ENCODE data around the gene DSC1. TPM values are rescaled to one million over a fixed set of nuclear protein-coding genes. Genes with fewer than 3 reads are reported as not detected.

The DSC1 gene
- total and polyA plus RNA-seq, 2 of the 13 experiments (the other 11 are each of a cell fraction or from before 2014, with no cell fraction given) = not detected

GRCh38 chr18:31101183-31102024 is 61.3 kb downstream of the DSC1 start:
- intact Hi-C loops (cut with micrococcal nuclease; ENCODE audit: unreplicated experiment) = loop anchor here (1.0 to 10.0 kb wide), 6 partner anchors 57 to 411 kb away; partner anchors contain the start of genes DSC3 and DSG2
- peak; percentile 26 for FAIRE-seq
- Histone ChIP-seq H3K9me3 (ENCODE audit: low read length) (no peaks in the 10 kb centered on the region), H3K4me3 (replicated peaks in 1 of 3; ENCODE audit: insufficient read depth in 1 of 3, low read depth in 2 of 3, low read length in 3 of 3) (peak overlapping the region; percentile 79 to 90 (median 90)), H3K79me2 (ENCODE audit: insufficient read depth, low read length) (peaks cover 42% of the 10 kb centered on the region), H3K4me1 (ENCODE audit: insufficient read depth, low read length) (peaks cover 31% of the 10 kb centered on the region), H2AFZ (ENCODE audit: low read length) (no peak overlapping the region), H4K20me1 (ENCODE audit: insufficient read depth, low read length) (no peaks in the 10 kb centered on the region), H3K36me3 (replicated peaks in 1 of 2; ENCODE audit: control insufficient read depth in 1 of 2, insufficient read depth in 2 of 2, low read length in 2 of 2) (no peaks in the 10 kb centered on the region), H3K27ac (ENCODE audit: extremely low read length, insufficient read depth, low read length) (peak overlapping the region; percentile 97), H3K4me2 (ENCODE audit: low read depth, low read length) (peak overlapping the region; percentile 76), H3K27me3 (ENCODE audit: control insufficient read depth in 1 of 2, insufficient read depth in 2 of 2, low read length in 2 of 2) (no peaks in the 10 kb centered on the region; a peak in 1 of 5 replicates), H3K9ac (ENCODE audit: insufficient read depth, low read depth, low read length) (peak overlapping the region; percentile 90)
- in situ Hi-C loops (cut with HindIII; ENCODE audit: extremely low pct_ligation_motif_present, low pct_unique_long_range_greater_than_20kb) = loop anchor here (5.0 kb wide), 1 partner anchor 141 kb away; no protein-coding TSS in a partner anchor
- DNase-seq (ENCODE audit: low spot score) = peak; percentile 37
- peak; percentile 89 for ATAC-seq
- under 1% methylated on average over 33 of the region's 72 CpGs for WGBS (ENCODE audit: low lambda C conversion rate)
- no TSS peak for BruUV-seq (replicated peaks)
- ChIA-PET CTCF (ENCODE audit: low intra/inter-chr PET ratio, low total read pairs) (interaction anchor here (1.1 kb wide), 1 partner anchor 140 kb away, joined by 3 read pairs; no protein-coding TSS in a partner anchor), POLR2A (interaction anchor here (0.6 to 4.9 kb wide), 10 partner anchors 50 to 491 kb away, joined by 3 to 50 read pairs (median 4); partner anchors contain the start of gene TTR)
- no peak for TF ChIP-seq SP140L (CRISPR knock-in tag; IDR thresholded peaks at IDR 0.05; ENCODE audit: borderline replicate concordance)
- TF ChIP-seq EHMT2 (IDR thresholded peaks at IDR 0.05; ENCODE audit: borderline replicate concordance, low read depth, low read length) = no peak
- TF ChIP-seq ZNF768 (CRISPR knock-in tag; IDR thresholded peaks at IDR 0.05) = peak; percentile 37; the same call in 1 of the 2 replicates
- TF ChIP-seq ZNF891 (CRISPR knock-in tag; IDR thresholded peaks at IDR 0.05) = no peak
- TF ChIP-seq ZNF607 (CRISPR knock-in tag; IDR thresholded peaks at IDR 0.05; ENCODE audit: borderline replicate concordance) = no peak; the same call in 1 of the 2 replicates
- TF ChIP-seq IKZF4 (CRISPR knock-in tag; IDR thresholded peaks at IDR 0.05; ENCODE audit: borderline replicate concordance, low read depth, not compliant biosample characterization) = no peak
- TF ChIP-seq ZNF451 (CRISPR knock-in tag; IDR thresholded peaks at IDR 0.05) = no peak
- TF ChIP-seq TCF12 (IDR thresholded peaks at IDR 0.05) = no peak
- peak; percentile 52 for TF ChIP-seq TCF12 (CRISPR knock-in tag; IDR thresholded peaks at IDR 0.05)
- TF ChIP-seq ZNF224 (CRISPR knock-in tag; IDR thresholded peaks at IDR 0.05) = no peak
- no peak for TF ChIP-seq ZFP62 (CRISPR knock-in tag; IDR thresholded peaks at IDR 0.05)
- TF ChIP-seq ZNF326 (CRISPR knock-in tag; IDR thresholded peaks at IDR 0.05; ENCODE audit: borderline replicate concordance) = no peak
- TF ChIP-seq PLSCR1 (CRISPR knock-in tag; IDR thresholded peaks at IDR 0.05; ENCODE audit: borderline replicate concordance) = no peak
- TF ChIP-seq SNAPC5 (CRISPR knock-in tag; IDR thresholded peaks at IDR 0.05; ENCODE audit: borderline replicate concordance) = no peak
- TF ChIP-seq ZFYVE20 (CRISPR knock-in tag; IDR thresholded peaks at IDR 0.05; ENCODE audit: borderline replicate concordance, low read depth) = no peak
- peak; percentile 41; the same call in 1 of the 2 replicates for TF ChIP-seq GFI1 (CRISPR knock-in tag; IDR thresholded peaks at IDR 0.05; ENCODE audit: borderline replicate concordance)
- TF ChIP-seq RNF2 (conservative IDR thresholded peaks at IDR 0.05; ENCODE audit: low read depth) = no peak
- no peak for TF ChIP-seq TRAFD1 (CRISPR knock-in tag; IDR thresholded peaks at IDR 0.05; ENCODE audit: borderline replicate concordance)
- no peak for TF ChIP-seq RFX3 (CRISPR knock-in tag; IDR thresholded peaks at IDR 0.05)
- peak; percentile 68 for TF ChIP-seq PHF8 (CRISPR knock-in tag; IDR thresholded peaks at IDR 0.05)
- TF ChIP-seq MLX (CRISPR knock-in tag; IDR thresholded peaks at IDR 0.05) = no peak
- no peak for TF ChIP-seq RFXANK (CRISPR knock-in tag; IDR thresholded peaks at IDR 0.05)

All from HepG2 (cell line).